ENCODE results near the gene ITM2B.

Gene ITM2B

DNA sequence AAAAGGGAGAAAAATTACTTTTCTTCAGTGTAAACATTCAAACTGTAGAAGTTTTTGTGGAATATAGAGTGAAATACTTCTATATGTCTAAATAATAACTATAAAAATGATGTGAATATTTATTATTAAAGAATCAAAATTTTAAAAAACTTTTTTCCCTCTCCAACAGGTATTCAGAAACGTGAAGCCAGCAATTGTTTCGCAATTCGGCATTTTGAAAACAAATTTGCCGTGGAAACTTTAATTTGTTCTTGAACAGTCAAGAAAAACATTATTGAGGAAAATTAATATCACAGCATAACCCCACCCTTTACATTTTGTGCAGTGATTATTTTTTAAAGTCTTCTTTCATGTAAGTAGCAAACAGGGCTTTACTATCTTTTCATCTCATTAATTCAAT is 28.0 kb downstream of the ITM2B start:
- H3K4me3 ChIP-seq (ENCODE audit: low read length), result no peak overlapping the region
- TF ChIP-seq ZNF274 (IDR thresholded peaks at IDR 0.05; ENCODE audit: low read depth, low read length), result no peak

DNA sequence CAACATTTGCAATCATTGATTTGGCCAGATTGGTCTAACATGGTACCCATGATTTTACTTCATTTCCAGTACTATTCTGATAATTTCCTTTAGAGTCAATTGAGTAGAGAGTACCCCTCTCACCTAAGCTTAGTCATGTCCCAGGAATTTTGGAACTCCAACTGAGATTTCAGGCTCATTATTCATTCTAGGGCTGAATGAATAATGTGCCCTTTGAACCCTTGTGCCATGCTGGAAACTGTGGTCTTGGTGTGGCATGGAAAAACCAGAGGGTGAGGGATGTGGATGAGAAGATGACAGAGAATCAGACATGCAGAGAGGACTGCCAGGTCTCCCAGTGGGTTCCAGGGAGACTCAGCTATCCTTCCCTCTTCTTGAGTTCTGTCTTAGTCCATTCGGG is 30.2 kb downstream of the ITM2B start:
- TF ChIP-seq ZNF274 (IDR thresholded peaks at IDR 0.05; ENCODE audit: low read depth, low read length), result no peak
- H3K4me3 ChIP-seq (ENCODE audit: low read length), result no peak overlapping the region

DNA sequence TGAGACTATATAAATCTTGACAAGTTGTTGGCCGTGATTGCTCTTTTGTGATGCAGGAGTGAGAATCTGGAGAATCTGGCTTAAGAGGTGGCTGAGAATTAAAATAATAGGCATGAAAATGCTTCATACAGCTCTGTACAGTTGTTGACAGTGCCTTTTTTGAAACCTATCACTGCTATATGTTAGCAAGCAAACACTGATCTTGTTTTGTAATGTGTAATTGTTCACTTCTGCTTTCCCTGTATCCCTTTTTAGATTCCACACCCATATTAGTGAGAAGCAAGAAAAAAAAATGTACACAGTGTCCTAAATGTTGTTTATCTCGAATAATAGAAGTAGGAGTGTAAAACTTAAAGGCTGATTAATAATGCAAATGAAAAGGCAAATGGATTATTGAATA is 31.1 kb downstream of the ITM2B start:
- no peak for TF ChIP-seq ZNF274 (IDR thresholded peaks at IDR 0.05; ENCODE audit: low read depth, low read length)
- no peak overlapping the region for H3K4me3 ChIP-seq (ENCODE audit: low read length)

DNA sequence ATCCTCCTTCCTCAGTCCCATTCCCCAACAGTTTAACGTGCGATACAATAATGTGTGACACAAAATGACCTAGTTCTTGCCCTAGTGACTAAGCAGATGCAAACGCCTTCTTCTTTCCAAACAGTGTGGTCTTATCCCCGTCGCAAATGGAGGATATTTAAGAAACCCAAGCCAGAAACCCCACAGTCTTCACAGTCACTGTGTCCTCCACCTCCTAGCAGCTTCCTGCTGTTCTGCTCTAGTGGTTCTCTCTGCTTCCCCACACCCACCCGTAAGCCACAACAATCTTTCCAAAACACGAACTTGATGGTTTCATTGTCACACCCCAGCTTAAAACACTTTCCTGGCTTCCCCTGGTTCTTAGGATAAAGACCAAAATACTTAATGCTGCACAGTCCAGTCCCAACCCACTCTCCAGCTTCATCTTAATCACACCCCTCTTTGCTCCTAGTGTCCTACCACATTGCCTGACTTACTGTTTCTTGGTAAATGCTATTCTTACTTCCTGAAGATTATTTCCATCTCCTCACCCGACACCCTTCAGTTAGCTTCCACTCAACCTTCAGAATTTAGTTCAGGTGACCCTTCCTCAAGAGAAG is 32.3 kb downstream of the ITM2B start:
- TF ChIP-seq ZNF274 (IDR thresholded peaks at IDR 0.05; ENCODE audit: low read depth, low read length), result no peak
- H3K4me3 ChIP-seq (ENCODE audit: low read length), result no peak overlapping the region; the same call in 1 of the 2 replicates

DNA sequence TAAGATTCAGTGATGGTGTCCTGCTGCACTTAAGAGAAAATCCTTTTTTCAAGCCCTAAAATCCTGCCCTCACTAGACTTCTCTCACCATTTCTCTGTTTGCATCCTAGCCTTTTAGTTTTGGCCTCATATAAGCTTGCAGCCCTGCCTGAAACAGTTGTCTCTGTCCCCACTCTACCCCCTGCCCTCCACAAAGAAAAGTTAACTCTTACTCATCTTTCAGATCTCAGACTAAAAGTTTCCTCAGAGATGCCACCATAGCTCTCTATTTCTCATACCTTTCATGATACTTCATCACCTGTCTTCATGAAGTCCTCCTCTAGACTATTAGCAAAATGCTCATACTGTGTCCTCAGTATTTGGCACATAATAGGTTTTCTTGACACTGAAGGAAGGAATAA is 33.1 kb downstream of the ITM2B start:
- TF ChIP-seq ZNF274 (IDR thresholded peaks at IDR 0.05; ENCODE audit: low read depth, low read length), result no peak
- no peak overlapping the region for H3K4me3 ChIP-seq (ENCODE audit: low read length)

DNA sequence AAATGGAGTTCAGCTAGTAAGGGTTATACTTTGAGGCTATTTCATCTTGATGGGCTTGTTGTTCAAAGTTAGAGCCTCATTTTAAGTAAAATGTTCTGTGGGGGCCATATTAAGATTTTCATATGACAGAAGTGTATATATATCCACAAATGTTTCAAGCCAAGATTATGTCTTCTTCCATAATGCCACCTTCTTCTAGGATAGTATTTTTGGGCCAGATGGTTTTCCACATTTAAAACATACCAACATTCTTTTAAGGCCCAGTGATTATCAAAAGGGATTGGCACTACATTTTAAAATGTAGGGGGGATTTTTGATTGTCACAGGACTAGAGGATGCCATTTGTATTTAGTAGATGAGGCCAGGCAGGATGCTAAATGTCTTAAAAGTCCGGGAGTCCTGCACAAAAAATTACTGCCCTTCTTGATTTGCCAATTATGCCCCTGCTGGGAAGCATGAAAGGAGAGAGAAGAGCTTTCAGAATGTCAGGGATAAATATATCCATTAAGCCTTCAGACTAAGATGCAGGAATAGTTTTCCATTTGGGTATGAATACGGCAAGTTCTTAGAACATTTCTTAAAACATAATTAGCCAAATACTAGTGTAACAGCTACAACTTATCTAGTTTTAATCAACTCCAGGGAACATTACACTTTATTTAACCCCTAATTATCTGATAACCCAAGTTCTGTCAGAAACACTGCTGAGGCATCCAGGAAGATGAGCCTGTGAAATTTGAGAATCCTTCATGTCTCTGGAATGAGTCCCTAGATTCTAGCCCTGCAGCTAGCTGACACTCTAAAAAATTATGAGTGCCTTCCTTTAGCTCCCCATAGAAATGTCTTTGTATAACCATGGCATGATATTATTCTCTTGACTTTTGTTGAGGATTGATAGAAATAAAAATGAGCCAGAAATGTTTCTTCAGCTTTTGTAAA is 34.0 kb downstream of the ITM2B start:
- H3K4me3 ChIP-seq (ENCODE audit: low read length), result no peak overlapping the region
- TF ChIP-seq ZNF274 (IDR thresholded peaks at IDR 0.05; ENCODE audit: low read depth, low read length), result no peak

DNA sequence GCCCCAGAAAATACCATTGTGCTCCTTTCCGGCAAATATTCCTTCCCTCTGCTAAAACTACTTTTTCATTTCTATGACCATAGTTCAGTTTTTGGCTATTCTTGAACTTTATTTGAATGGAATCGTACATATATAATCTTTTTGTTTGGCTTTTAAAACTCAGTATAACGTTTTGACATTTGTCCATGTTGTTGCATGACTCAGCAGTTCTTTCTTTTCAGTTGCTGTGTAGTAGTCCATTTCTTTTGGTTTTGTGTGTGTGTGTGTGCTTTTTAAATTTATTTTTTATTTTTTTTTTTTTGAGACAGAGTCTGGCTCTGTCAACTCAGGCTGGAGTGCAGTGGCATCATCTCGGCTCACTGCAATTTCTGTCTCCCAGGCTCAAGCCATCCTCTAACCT is 35.0 kb downstream of the ITM2B start:
- H3K4me3 ChIP-seq (ENCODE audit: low read length), result no peak overlapping the region
- no peak for TF ChIP-seq ZNF274 (IDR thresholded peaks at IDR 0.05; ENCODE audit: low read depth, low read length)

DNA sequence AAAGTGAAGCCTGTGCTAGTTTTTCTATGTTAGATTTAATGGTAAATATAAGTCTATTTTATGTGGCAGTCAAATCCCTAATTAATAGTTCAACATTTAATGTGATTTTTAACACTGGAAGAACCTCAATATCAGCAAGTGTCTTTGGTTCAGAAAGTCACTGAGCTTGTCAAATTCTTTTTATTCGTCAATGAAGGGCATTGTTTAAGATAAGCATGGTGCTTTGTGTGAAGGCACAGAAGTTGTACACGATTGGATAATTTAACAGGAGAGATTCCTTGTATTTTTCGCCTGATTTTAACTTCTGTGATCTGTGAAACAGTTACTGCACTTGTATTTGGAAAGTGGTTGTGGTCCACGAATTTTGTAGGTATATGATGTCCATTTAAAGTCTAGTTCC is 40.3 kb downstream of the ITM2B start:
- H3K4me3 ChIP-seq (ENCODE audit: low read length), result no peak overlapping the region
- no peak for TF ChIP-seq ZNF274 (IDR thresholded peaks at IDR 0.05; ENCODE audit: low read depth, low read length)

DNA sequence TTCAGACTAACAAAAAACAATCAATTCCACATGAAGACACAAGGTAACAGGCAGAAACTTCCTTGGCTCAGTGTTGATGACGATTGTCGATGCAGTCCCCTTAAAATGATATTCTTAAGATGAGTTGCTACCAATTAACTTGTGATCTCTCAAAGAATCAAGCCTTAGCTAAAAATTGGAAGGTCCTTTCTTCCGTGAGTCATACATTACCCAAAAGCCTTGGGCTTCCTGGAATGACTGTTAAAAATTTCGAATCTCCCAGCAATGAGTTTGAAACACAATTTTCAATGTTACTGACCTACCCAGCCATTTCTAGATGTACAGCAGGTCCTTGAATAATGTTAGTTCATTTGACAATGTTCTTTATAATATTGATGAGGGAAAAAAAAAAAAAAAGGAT is 42.5 kb downstream of the ITM2B start:
- no peak overlapping the region for H3K4me3 ChIP-seq (ENCODE audit: low read length)
- no peak for TF ChIP-seq ZNF274 (IDR thresholded peaks at IDR 0.05; ENCODE audit: low read depth, low read length)

DNA sequence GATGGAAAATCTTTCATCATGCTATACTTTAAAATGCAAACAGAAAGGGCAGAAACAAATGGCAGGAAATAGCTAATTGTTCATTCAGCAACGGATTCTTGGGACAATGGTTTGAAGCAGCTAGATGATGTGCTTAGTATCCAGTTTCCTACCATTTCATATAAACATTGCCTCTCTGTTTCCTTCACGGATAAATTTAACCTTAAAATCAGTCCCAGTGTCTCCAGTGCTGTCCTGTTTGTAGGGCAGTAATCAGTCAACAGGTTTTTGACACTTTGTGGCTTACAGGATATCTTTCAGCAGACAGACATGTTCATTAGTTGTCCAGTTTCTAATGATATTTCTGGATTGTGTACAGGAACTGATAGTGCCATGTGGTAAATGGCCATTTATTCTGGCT is 45.8 kb downstream of the ITM2B start:
- no peak overlapping the region for H3K4me3 ChIP-seq (ENCODE audit: low read length)

DNA sequence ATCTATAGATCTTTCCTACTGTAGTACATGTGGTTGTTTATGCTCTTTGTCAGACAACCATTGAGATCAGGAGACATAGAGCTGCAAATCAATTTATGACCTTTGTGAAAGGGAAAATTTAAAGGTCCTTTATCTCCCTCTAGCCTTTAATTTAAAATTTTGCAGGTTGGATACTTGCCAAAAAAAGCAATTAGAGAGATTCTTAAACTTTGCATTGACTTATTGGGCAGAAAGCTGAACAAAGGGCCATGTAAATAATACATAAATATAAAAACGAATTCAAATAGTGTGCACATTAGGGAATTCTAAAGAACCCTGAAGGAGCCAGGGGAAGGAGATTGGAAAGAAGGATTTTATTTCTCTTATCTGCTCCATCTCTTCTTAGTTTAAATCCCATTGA is 48.5 kb downstream of the ITM2B start:
- no peak for TF ChIP-seq ZNF274 (IDR thresholded peaks at IDR 0.05; ENCODE audit: low read depth, low read length)
- no peak overlapping the region for H3K4me3 ChIP-seq (ENCODE audit: low read length)

More for the DNA sequence above, 45.8 kb downstream of the ITM2B start:
- no peak for TF ChIP-seq ZNF274 (IDR thresholded peaks at IDR 0.05; ENCODE audit: low read depth, low read length)

DNA sequence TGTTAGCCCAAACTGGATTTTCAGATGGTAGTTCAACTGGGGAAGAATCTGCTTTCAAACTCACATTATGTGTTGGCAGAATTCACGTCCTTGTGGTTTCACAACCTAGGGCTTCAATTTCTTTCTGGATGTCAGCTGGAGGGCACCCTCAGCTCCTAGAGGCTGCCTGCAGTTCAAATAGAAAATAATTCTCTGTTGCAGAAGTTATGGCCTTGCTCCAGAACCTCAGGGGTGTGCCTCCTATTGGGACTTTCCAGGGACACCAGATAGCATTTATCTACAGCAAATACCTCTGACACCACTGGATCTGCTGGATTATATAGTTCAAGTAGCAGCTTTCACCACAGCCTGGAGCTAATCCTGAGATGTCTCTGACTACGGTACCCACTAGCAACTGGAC is 58.7 kb downstream of the ITM2B start:
- no peak overlapping the region for H3K4me3 ChIP-seq (ENCODE audit: low read length)

DNA sequence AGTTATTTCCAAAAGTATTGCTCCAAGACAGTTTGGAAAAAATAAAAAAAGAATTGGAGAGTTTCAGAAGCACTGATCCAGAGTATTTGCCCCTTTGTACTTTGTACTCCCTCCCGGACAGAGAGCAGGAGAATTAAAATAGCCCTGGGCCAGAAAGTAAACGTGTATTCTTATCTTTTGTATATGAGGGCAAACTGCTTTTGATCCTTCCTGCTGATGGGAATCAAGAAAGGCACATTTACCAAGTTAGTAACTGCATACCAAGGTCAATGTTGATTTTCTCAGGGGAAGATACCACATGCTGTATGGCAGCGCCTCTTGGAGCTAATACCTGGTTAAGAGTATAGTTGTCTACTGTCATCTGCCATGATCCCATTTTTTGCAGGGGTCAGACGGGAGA is 59.6 kb downstream of the ITM2B start:
- no peak overlapping the region for H3K4me3 ChIP-seq (ENCODE audit: low read length)
- TF ChIP-seq ZNF274 (IDR thresholded peaks at IDR 0.05; ENCODE audit: low read depth, low read length), result no peak

More for the DNA sequence above, 58.7 kb downstream of the ITM2B start:
- TF ChIP-seq ZNF274 (IDR thresholded peaks at IDR 0.05; ENCODE audit: low read depth, low read length), result no peak

DNA sequence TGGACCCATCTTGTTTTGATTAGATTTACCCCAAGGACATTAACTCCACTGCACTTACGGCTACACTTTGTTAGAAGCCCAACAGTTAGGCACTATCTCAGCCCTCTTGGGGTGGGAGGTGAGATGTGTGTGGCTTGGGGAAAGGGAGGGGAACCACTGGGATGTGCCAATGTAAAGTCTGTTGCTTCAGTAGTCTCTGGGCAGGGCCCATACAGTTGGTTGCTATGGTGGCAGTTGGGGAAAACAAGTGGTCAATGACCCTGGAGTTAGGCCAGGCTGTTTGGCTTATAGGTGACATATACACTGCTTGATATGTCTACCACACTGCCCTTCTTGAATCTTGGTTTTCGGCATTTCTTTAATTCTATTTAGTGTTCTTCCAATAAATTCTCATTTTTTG is 61.6 kb downstream of the ITM2B start:
- TF ChIP-seq ZNF274 (IDR thresholded peaks at IDR 0.05; ENCODE audit: low read depth, low read length), result no peak
- H3K4me3 ChIP-seq (ENCODE audit: low read length), result no peak overlapping the region

DNA sequence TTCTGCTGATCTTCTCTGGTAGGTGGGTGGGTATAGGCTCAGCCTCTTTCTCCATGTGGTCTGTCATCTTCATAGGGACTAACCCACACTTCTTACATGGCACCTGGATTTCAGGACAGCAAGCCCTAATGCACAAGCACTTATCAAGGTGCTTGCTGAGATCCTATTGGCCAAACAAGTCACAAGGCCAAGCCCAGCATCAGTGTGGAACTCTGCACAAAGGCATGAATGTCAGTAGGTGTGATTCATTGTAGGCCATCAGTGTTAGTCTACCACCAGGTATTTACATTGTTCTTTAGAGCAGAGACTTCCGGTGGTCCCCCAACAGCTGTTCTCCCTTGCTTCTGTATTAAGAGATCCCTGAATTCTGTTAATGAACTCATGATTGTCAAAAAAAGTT is 62.3 kb downstream of the ITM2B start:
- no peak for TF ChIP-seq ZNF274 (IDR thresholded peaks at IDR 0.05; ENCODE audit: low read depth, low read length)
- H3K4me3 ChIP-seq (ENCODE audit: low read length), result no peak overlapping the region

All from GM08714 (cell line).